Prostate gland (tissue), 2 donors: ENCODE results near the gene CENPK.

Source experiments
- POLR2A ChIP-seq: fragments of 450-650 bp; IDR thresholded peaks from one replicate; pipeline ENCODE4 v1.6.1; 2016; ENCODE audit warnings: antibody characterized with exemption, mild to moderate bottlenecking
- POLR2AphosphoS5 ChIP-seq: sonication (generic); formaldehyde crosslinking; IDR thresholded peaks from one replicate; pipeline ENCODE4 v1.6.1; 2017; ENCODE audit warnings: antibody characterized with exemption
- TF ChIP-seq, protein P1 (sequence below), 4 experiments: fragments of 200-600 bp in 2 of 4; fragments of 450-650 bp in 2 of 4; sonication (generic) in 2 of 4; IDR thresholded peaks; 1 replicate in 3 of 4; 2 replicates in 1 of 4; pipeline ENCODE4 v1.5.1; 2016 to 2019; ENCODE audit warnings: antibody characterized with exemption in 4 of 4, mild to moderate bottlenecking in 2 of 4, moderate library complexity in 2 of 4

DNA sequence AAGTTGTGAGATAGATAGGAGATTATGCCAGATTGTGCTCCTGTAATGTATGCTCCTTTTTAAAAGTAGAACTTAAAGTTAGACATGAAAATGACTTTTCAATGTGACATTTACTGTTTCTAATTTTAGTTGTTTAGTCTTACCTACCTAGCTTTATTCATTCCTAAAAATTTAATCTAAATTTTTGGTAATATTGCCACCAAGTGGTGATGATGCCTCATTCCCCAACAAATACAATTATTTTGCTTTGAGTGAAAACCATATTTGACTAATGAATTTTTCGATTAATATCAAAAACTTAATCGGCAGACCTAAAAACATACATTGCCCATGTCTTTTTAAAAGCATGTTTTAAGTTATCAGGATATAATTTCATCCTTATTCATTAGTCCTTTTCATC is 25.7 kb upstream of the CENPK start:
- no peak for TF ChIP-seq POLR2A
- TF ChIP-seq, protein P1, sequence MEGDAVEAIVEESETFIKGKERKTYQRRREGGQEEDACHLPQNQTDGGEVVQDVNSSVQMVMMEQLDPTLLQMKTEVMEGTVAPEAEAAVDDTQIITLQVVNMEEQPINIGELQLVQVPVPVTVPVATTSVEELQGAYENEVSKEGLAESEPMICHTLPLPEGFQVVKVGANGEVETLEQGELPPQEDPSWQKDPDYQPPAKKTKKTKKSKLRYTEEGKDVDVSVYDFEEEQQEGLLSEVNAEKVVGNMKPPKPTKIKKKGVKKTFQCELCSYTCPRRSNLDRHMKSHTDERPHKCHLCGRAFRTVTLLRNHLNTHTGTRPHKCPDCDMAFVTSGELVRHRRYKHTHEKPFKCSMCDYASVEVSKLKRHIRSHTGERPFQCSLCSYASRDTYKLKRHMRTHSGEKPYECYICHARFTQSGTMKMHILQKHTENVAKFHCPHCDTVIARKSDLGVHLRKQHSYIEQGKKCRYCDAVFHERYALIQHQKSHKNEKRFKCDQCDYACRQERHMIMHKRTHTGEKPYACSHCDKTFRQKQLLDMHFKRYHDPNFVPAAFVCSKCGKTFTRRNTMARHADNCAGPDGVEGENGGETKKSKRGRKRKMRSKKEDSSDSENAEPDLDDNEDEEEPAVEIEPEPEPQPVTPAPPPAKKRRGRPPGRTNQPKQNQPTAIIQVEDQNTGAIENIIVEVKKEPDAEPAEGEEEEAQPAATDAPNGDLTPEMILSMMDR (IDR thresholded peaks at IDR 0.05) = no peak
- TF ChIP-seq POLR2AphosphoS5 = no peak
